Activated T-helper 9 cell treated with anti-CD3 and anti-CD28 coated beads, Interleukin-2, amount 50 U/mL, for 16 hours (primary cell): ENCODE measurements around the gene NTNG1.

Source experiments
- DNase-seq: peaks from one replicate; pipeline ENCODE4 v3.0.0-alpha.2; 2020; ENCODE audit warnings: low read depth

NTNG1 gene

DNA sequence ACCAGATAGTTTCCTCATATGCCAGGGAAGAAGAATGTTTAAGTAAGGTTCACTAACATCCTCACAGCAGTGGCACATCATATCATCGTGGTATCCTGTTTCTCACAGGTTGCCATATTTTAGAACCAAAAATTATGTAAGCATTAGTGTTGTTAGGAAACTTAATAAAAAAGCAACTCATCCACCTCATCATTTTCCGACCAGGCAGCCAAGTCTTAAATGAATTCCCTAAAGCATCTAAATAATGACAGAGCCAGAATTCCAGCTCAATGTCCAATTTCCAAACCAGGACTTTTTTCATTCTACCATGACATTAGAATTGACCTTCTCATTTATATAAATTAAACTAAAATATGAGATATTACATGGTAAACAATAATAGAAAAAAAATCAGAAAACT lies 272.7 kb downstream of the NTNG1 start:
- DNase-seq = no peak

GRCh38 chr1:107413951-107414350 lies 273.1 kb downstream of the NTNG1 start:
- DNase-seq = no peak

DNA sequence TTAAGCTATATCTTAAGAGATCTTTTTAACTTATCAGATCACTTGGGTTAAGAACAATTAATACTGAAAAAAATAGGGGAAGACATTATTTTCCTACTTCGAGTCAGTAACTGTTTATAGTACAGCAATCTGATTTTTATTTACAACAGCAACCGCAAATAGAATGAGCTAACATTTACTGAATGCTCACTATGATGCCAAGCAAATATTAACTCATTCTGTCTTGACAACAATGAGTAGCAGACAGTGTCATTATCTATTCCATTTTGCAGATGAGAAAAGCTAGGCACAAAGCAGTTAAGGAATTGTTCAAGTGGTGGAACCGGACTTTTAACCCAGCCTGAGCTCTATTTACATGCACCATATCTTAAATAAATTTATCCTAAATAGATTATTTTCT lies 273.7 kb downstream of the NTNG1 start:
- no peak for DNase-seq

DNA sequence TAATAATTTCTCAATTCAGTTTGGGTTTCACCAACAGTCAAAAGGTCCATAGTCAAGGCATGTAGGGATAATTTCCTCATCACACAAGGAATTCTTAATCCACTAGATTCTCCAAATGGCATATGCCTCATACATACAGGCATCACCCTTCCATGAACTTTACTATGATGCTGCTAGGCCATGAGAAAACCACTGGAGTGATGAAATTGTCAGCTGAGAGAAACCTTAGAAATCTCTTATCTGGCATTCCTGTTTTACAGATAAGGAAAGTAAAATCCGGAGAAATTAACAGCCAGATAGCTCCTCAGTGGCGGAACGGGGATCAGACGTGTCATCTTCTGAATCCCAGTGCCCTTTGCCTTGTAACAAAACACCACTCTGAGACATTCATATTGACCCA lies 274.4 kb downstream of the NTNG1 start:
- DNase-seq = no peak

GRCh38 chr1:107419003-107419402 lies 278.2 kb downstream of the NTNG1 start:
- no peak for DNase-seq

DNA sequence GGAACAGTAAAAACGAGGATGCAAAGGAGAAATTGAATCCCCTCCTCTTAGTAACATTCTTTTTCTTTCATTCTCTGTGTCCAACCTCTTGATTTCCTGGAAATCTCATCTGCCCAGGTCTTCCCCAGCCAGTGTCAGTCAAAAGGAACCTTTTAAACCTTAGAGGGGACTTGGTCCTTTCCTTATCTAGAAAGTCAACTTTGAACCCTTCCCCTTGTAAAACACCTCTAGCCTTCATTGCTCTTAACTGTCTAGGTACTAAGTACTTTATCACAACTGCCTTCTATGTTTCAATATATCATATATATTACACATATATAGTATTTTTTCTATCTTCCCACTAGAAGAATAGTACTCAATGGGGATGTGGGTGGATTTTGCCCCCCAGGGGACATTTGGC lies 282.1 kb downstream of the NTNG1 start:
- no peak for DNase-seq

GRCh38 chr1:107430540-107431228 lies 289.8 kb downstream of the NTNG1 start:
- no peak for DNase-seq

DNA sequence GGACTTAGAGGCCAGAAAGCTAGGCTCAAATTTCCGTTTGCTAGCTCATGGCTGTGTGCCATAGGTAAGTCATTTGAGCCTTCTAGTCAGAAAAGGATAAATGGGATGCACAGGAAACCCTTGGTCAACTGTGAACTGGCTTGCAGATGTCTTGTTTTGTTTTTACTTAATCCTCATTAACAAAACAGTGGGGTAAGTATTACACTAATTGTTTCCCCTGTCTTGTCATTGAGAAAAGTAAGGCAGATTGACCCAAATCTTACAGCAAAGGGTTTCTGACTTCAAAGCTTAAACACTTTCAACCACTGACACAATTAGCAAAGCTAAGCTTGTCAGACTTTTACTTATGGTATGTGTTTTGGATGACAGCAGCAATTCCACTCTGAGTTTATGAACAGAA lies 291.3 kb downstream of the NTNG1 start:
- no peak for DNase-seq

GRCh38 chr1:107433068-107433467 lies 292.2 kb downstream of the NTNG1 start:
- DNase-seq = no peak

- no peak for DNase-seq
Observed at GRCh38 chr1:107433635-107434360, 293.0 kb downstream of the NTNG1 start.

GRCh38 chr1:107434361-107434693 lies 293.5 kb downstream of the NTNG1 start:
- DNase-seq = no peak

DNA sequence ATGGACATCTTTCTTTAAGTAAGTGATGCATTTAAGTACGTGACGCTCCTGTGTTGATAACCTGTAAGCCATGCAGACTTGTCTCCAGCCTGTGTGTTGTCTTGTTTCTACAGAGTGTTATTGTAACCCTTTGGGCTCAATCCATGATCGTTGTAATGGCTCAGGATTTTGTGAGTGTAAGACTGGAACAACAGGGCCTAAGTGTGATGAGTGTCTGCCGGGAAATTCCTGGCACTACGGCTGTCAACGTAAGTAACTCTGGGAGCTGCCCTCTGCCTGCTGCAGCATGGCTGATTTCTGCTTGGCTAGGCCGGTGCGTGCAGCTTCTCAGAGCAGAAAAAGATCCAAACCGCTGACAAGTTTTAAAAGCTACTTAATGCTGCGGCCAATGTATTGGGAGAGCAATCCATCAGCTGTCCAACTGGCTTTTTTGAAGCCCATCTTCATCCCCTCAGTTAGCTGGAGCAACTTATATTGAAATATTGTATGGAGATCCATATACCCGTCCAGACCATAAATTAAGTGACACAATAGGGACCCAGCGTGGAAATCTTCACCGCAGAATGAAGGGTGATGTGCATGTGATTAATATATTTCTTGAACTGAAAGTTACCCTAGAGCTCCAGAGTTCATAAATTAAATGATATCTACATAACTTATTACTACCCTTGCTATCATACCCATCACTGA lies 295.9 kb downstream of the NTNG1 start:
- no peak for DNase-seq

DNA sequence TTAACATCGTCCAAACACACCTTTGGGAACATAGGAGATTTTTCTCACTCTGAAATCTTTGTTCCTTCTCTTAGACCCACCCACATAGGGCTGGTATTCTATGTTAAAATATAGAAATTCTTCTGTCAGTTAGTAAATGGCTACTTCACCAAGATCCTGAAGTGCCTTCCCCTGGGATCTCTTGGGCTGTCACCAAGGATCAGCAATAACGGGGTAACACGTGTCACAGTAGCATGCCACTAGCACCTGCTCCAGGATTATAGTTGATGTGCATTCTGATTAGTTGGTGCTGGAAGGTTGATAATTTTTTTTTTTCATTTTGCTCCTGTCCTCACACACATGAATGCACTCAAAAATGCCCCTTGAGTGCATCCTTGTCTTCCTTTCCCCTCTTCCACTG lies 298.7 kb downstream of the NTNG1 start:
- DNase-seq = no peak

DNA sequence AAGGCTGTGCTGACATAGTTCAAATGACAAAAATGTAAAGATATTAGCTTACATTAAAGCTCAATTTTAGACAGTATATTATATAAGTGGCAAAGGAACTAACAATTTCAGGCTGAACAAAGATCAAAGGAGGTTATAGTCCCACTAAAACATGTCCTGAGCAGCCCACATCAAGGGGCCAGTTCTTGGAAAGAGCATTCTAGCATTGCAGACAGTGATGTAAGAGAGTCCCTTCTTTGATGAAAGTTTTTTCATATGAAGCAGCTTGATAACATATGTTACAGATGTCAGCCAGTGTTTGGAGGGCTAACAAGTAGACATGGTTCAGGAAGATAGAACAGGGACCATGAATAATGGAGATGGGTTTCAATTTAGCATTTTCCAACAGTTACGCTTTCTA lies 301.7 kb downstream of the NTNG1 start:
- no peak for DNase-seq

GRCh38 chr1:107443027-107443426 lies 302.2 kb downstream of the NTNG1 start:
- no peak for DNase-seq

DNA sequence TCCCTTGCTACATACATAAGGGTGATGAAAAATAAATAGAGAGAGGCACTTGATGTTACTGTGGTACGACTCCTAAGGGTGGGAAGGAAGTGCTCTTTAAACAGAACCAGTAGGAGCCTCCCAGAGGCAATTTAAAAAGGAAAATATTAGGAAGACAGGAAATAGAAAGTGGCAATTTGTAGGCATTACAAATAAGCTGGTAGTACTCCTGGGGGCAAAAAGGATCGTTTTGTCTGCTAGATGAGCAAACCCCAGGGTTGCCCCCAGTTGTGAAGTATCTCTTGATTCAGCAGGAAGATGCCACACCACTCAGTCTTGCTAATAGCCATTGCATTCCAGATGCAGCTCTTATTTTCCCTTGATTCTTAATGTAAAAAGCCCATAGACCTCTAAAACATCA lies 303.0 kb downstream of the NTNG1 start:
- no peak for DNase-seq

- DNase-seq = no peak
Observed at GRCh38 chr1:107444302-107444701, 303.5 kb downstream of the NTNG1 start.

- DNase-seq = no peak
Observed at GRCh38 chr1:107449326-107449725, 308.5 kb downstream of the NTNG1 start.

DNA sequence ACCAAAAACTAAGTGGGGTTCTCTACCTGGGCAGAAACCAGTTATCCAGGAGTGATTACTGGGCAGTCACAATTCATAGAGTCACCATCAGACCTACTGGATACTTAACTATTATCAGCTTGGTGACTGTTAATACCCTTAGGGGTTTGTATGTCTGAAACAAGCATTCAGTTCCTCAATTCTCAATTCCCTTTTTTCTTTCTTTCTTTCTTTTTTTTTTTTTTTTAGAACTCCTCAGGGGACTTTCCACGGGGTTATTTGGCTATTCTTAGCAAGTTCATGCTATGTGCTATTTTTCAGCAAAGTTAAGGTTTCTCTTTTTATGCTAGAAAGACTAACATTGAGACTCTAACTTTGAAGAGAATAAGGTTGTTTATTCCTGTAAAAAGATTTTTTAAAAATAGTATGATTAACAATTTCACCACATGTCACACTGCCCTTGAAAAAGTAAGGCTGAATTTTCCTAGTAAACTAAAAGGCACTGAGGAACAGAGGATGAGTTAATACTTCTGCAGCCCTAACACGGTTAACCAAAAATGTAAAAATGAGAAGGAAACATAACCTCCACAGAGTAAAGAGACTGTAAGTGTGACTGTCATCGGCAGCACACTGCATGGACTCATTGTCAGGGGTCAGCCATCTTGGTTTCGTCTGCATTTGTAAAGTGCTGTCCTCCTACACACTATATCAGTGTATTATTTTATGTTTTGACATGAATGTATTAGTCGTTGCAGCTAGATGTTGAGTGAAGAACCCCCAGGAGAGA lies 310.2 kb downstream of the NTNG1 start:
- DNase-seq = no peak

DNA sequence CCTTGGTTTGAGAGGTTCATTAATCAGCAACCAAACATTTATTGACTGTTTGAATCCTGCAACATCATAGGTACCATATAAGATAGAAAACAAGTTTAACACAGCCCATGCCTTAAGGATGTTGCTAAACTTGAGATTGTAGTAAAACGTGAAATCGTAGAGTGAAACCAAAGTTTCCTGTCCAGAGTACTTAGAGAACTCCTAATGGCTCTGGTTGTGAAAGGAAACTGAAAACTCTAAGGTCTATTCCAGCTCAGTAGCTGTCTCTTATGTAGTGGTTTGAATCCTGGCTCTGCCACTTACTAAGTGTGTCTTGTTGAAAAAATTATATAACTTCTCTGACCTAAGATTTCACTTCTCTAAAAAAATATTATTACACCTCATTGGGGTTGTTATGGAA lies 310.9 kb downstream of the NTNG1 start:
- DNase-seq = no peak

DNA sequence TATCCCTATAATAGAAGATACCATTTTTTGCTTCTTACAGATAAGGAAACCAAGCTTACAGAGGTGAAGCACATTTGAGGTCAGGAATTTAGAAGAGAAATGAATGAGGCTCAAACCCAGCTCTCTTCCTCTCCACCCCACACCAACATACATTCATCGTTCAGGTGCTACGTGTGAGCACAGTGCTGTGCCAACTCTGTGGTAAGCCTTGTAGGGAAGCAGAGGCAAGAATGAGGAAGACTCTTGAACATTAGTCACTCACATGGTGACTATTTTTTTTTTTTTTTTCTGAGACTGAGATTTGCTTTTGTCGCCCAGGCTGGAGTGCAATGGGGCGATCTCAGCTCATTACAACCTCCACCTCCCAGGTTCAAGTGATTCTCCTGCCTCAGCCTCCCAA lies 314.0 kb downstream of the NTNG1 start:
- no peak for DNase-seq

- DNase-seq = no peak
Observed at GRCh38 chr1:107457989-107458388, 317.1 kb downstream of the NTNG1 start.
